Measurements from ENCODE around the gene ZFP69B.
"Not testable (repeated sequence)": the region's sequence is repeated elsewhere in the genome, so short reads cannot be mapped to it uniquely, and the experiment has no call there.

The ZFP69B gene

DNA sequence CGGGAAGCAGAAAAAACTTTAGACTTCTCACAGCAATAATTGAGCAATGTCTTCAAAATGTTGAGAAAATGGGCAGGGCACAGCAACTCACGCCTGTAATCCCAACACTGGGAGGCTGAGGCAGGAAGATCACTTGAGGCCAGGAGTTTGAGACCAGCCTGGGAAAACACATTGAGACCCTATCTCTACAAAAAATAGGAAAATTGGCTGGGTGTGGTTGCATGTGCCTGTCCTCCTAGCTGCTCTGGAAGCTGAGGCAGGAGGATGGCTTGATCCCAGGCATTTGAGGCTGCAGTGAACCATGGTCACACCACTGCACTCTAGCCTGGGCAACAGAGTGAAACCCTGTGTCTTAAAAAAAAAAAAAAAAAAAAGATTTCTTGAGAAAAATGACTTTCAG lies 19.1 kb downstream of the ZFP69B start:
- Histone ChIP-seq H3K36me3 (ENCODE audit: insufficient read depth, low read length) (peaks cover 2% of the 10 kb centered on the region; the same call in 1 of the 2 replicates), H3K9me3 (ENCODE audit: control insufficient read depth, insufficient read depth, low read length) (peaks cover 41% of the 10 kb centered on the region), H3K9ac (ENCODE audit: low read depth, low read length) (no peak overlapping the region), H3K4me1 (ENCODE audit: insufficient read depth, low read length) (no peaks in the 10 kb centered on the region)

GRCh38 chr1:40475268-40475667 lies 25.0 kb downstream of the ZFP69B start:
- Histone ChIP-seq H3K9me3 (ENCODE audit: control insufficient read depth, insufficient read depth, low read length) (peaks cover 5% of the 10 kb centered on the region; the same call in 1 of the 2 replicates), H3K9ac (ENCODE audit: low read depth, low read length) (no peak overlapping the region), H3K4me1 (ENCODE audit: insufficient read depth, low read length) (no peaks in the 10 kb centered on the region), H3K36me3 (ENCODE audit: insufficient read depth, low read length) (no peaks in the 10 kb centered on the region)

DNA sequence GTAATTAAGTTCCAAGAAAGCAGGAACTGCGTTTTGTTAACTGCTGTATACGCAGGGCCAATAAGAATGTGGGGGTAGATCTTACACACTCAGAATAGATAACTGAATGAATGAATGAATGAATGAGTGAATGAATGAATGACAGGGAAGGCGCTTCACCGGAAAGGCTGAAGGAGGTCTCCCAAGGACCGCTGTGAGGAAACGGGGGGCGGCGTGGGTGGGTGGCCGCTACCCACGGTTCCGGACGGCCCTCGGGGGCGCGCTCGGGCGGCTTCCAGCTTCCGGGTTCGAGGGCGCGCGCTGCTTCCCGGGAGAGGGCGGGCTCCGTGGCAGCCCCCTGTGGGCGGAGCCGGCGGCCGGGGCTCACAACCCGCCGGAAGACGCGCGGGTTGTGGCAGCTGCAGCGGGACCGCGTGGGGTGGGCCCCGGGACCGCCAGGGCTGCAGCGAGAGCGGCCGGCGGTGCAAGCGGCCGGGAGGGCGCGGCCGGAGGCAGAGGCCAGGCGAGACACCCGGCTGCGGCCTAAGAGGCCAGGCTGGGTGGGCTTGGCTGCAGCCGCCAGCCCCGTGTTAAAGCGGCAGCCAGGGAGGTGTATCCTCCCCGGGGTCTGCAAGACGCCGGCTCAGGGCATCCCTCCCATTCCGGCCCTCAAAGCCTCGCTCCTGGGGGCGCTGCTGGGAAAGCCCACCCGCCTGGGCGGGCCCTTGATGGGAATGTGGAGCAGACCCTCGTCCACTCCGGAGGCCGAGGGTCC lies 26.8 kb downstream of the ZFP69B start, which contains the start of gene ZFP69:
Gene ZFP69 (plus strand): TSS at position 367 of the 754 bp plus-strand sequence. CDS start 2,072 bp downstream, outside the sequence.
- Histone ChIP-seq H3K9me3 (ENCODE audit: control insufficient read depth, insufficient read depth, low read length) (peaks cover 5% of the 10 kb centered on the region; the same call in 1 of the 2 replicates), H3K9ac (ENCODE audit: low read depth, low read length) (peak within 1 kb of the TSS; percentile 65), H3K4me1 (ENCODE audit: insufficient read depth, low read length) (no peaks in the 10 kb centered on the region), H3K36me3 (ENCODE audit: insufficient read depth, low read length) (no peaks in the 10 kb centered on the region)

GRCh38 chr1:40477678-40478053 lies 27.4 kb downstream of the ZFP69B start:
- Histone ChIP-seq H3K4me1 (ENCODE audit: insufficient read depth, low read length) (no peaks in the 10 kb centered on the region), H3K9me3 (ENCODE audit: control insufficient read depth, insufficient read depth, low read length) (peaks cover 5% of the 10 kb centered on the region; the same call in 1 of the 2 replicates), H3K9ac (ENCODE audit: low read depth, low read length) (peak overlapping the region; percentile 65), H3K36me3 (ENCODE audit: insufficient read depth, low read length) (no peaks in the 10 kb centered on the region)

DNA sequence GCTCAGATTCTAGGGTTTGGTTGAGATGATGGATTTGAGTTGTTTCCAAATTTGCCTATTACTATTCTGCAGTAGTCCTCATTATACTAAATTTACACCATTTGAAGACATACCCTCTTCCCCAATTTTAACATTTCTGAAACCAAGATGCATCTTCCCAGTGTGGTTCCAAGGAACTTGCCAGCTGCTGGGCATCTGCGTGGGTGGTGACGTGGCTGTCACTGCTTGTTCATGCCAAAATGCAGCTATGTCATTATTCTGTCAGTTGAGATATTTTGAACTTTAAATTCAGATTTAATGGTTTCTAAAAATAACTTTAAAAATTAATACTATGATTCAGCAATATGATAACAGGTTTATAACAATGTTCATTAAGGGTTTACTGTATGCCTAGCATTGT lies 28.0 kb downstream of the ZFP69B start:
- Histone ChIP-seq H3K9ac (ENCODE audit: low read depth, low read length) (peak overlapping the region; percentile 65; the same call in 1 of the 2 replicates), H3K4me1 (ENCODE audit: insufficient read depth, low read length) (no peaks in the 10 kb centered on the region), H3K36me3 (ENCODE audit: insufficient read depth, low read length) (no peaks in the 10 kb centered on the region), H3K9me3 (ENCODE audit: control insufficient read depth, insufficient read depth, low read length) (peaks cover 5% of the 10 kb centered on the region; the same call in 1 of the 2 replicates)

DNA sequence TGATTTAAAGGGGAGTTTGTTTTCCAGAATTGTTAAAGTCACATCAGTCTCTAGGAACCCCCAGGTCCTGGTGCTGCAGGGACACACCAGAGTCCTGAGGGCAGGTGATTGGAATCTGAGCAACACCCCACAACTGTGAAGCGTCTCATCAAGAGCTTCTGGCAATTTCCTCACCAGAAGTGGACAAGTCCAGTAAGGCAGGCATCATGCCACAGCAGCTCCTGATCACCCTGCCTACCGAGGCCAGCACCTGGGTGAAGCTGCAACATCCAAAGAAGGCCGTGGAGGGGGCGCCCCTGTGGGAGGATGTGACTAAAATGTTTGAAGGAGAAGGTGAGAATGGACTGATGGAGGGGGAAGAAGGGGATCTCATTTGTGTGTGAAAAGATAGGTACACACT lies 28.9 kb downstream of the ZFP69B start:
- no peak overlapping the region for H3K9ac ChIP-seq (ENCODE audit: low read depth, low read length)
- no peaks in the 10 kb centered on the region for H3K36me3 ChIP-seq (ENCODE audit: insufficient read depth, low read length)
- peaks cover 5% of the 10 kb centered on the region; the same call in 1 of the 2 replicates for H3K9me3 ChIP-seq (ENCODE audit: control insufficient read depth, insufficient read depth, low read length)
- H3K4me1 ChIP-seq (ENCODE audit: insufficient read depth, low read length) = no peaks in the 10 kb centered on the region

- peaks cover 3% of the 10 kb centered on the region for H3K36me3 ChIP-seq (ENCODE audit: insufficient read depth, low read length)
- peaks cover 24% of the 10 kb centered on the region for H3K9me3 ChIP-seq (ENCODE audit: control insufficient read depth, insufficient read depth, low read length)
- no peaks in the 10 kb centered on the region for H3K4me1 ChIP-seq (ENCODE audit: insufficient read depth, low read length)
- no peak overlapping the region for H3K9ac ChIP-seq (ENCODE audit: low read depth, low read length)
Observed at GRCh38 chr1:40495315-40495903, 45.1 kb downstream of the ZFP69B start.

DNA sequence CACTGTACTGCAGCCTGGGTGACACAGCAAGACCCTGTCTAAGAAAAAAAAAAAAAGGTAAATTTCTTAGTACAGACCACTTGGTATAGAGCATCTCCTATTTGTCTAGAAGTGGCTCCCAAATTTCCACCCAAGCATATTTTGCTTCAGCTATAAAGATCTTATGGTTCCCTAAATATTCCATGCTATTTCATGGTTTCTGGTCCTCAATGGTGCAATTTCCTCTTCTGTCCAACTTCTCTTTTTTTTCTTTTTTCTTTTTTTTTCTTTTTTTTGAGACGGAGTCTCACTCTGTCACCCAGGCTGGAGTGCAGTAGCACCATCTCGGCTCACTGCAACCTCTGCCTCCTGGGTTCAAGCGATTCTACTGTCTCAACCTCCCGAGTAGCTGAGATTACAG lies 52.4 kb downstream of the ZFP69B start:
- not testable (repeated sequence) for H3K4me1 ChIP-seq (ENCODE audit: insufficient read depth, low read length); H3K9me3 ChIP-seq (ENCODE audit: control insufficient read depth, insufficient read depth, low read length); H3K36me3 ChIP-seq (ENCODE audit: insufficient read depth, low read length); H3K9ac ChIP-seq (ENCODE audit: low read depth, low read length)

DNA sequence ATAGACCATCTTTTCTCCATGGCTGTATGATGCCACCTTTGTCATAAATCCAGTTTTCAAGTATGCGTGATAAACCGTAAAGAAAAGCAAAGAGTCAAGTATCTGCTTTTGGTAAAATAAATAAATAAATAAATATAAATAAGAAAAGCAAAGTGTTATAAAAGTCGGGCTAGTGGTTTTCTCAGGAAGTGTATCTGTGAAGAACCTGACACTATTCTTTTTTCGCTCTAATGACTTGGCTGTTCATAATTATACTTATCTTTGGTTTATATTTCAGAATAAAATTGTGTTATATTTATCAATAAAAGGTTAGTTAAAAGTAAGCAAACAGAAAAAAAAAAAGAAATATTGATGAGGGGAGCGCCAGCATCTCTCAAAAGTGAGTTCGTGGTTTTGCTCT lies 57.7 kb downstream of the ZFP69B start:
- peak overlapping the region; percentile 76 for H3K9ac ChIP-seq (ENCODE audit: low read depth, low read length)
- no peaks in the 10 kb centered on the region for H3K4me1 ChIP-seq (ENCODE audit: insufficient read depth, low read length)
- H3K9me3 ChIP-seq (ENCODE audit: control insufficient read depth, insufficient read depth, low read length) = peaks cover 3% of the 10 kb centered on the region; the same call in 1 of the 2 replicates
- no peaks in the 10 kb centered on the region for H3K36me3 ChIP-seq (ENCODE audit: insufficient read depth, low read length)

DNA sequence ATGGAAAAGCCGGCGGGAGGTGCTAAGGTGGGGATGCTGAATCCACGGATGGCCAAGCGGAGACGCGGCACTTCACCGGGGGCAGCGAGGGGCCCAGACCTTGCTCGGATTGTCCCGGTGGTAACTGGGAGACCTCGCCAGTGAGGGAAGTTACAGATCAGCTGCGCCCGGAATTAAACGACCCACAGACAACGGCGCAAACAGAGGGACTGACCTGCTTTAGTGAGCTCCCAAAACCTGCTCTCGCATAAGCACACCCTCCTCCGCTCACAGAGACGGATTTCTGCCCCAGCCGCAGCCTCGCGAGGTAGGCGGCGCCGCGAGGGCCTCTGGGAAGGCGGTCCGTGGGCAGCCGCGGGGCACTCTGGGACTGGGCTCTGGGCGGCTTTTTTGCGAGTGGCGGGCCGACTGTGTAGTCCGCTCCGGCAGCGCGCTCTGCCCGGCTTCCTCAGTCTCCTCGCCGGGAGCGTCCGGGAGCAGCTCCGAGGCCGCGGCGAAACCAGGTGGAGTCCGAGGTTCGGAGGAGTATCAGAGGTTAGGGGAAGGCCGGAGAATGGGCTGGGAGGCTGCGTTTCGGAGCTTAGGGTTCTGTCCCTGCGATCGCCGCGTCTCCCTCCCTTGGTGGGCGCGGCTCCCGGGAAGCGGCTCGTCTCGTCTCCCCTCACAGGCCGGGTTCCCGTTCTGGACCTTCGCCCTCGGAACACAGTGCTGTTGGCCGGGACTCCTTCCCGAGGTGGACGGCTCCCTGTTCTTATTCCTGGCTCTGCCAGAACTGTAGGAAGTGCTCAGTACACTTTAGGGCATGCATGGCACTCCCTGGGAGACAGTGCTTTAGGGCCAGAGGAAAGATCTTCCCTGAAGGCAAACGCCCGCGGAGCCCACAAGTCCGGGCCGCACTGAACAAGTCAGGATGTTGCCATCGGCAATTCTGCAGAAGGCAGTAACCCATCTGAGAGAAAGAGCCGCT lies 58.4 kb downstream of the ZFP69B start, which contains the start of gene EXO5:
Gene EXO5 (plus strand): TSS at position 393 of the 967 bp plus-strand sequence. CDS start 5,778 bp downstream, outside the sequence.
- Histone ChIP-seq H3K36me3 (ENCODE audit: insufficient read depth, low read length) (no peaks in the 10 kb centered on the region), H3K9me3 (ENCODE audit: control insufficient read depth, insufficient read depth, low read length) (peaks cover 3% of the 10 kb centered on the region; the same call in 1 of the 2 replicates), H3K4me1 (ENCODE audit: insufficient read depth, low read length) (no peaks in the 10 kb centered on the region), H3K9ac (ENCODE audit: low read depth, low read length) (peak within 1 kb of the TSS; percentile 76)

All from ES-I3 (cell line).